Measurements from ENCODE around the gene SMPD3.

- no peak for TF ChIP-seq NRF1 (IDR thresholded peaks at IDR 0.05; ENCODE audit: low read depth, low read length)
- no peak for TF ChIP-seq ZNF274 (IDR thresholded peaks at IDR 0.05; ENCODE audit: borderline replicate concordance, extremely low read depth, low read length)
These were observed 4.2 kb downstream of the SMPD3 start for GRCh38 chr16:68444056-68444657.
